Endothelial cell of umbilical vein (primary cell): ENCODE measurements around the gene SFSWAP. TPM values are rescaled to one million over a fixed set of nuclear protein-coding genes. Genes with fewer than 3 reads are reported as not detected.

Experiments
- BruUV-seq: library from RNA; stranded (reverse); fragments of 400-500 nt; replicated peaks from 2 replicates; lab custom pipeline; 2021; lab: Mats Ljungman, UMichigan
- CTCF ChIA-PET: fragments of 300-600, 350-600 bp; sonication (Branson Sonifier 250); formaldehyde crosslinking; loops from one replicate; lab custom pipeline; 2021; ENCODE audit warnings: antibody characterized with exemption, inconsistent platforms; lab: Charles Lee
- POLR2A ChIA-PET: fragments of 300-600, 350-600 bp; sonication (Branson Sonifier 250); formaldehyde crosslinking; loops from one replicate; lab custom pipeline; 2021; ENCODE audit warnings: antibody characterized with exemption, inconsistent platforms; lab: Charles Lee
- DNase-seq: peaks from one replicate; pipeline ENCODE4 v3.0.0-alpha.2; 2011; ENCODE audit warnings: low read depth, low spot score
- FAIRE-seq: peaks from 2 replicates; lab custom pipeline; 2011; peaks lifted over from hg19 to GRCh38; lab: Jason Lieb, UNC
- H2AFZ ChIP-seq: 2 replicates; pipeline ENCODE4 v1.6.0; 2012; ENCODE audit warnings: low read depth, low read length, control low read depth, inconsistent platforms
- H3K27ac ChIP-seq: 2 replicates; pipeline ENCODE4 v1.5.1; 2011; ENCODE audit warnings: low read depth, mild to moderate bottlenecking, control low read depth, low read length, moderate library complexity; ENCODE audit not compliant: insufficient read depth
- H3K27me3 ChIP-seq, 2 experiments: 2 replicates each; pipeline versions ENCODE4 v1.6.0 to v1.6.1; 2011; ENCODE audit warnings: low read length in 2 of 2, mixed read lengths in 1 of 2; ENCODE audit not compliant: control insufficient read depth in 2 of 2, insufficient read depth in 2 of 2
- H3K36me3 ChIP-seq, 2 experiments: 2 replicates in 1 of 2; 3 replicates in 1 of 2; pipeline ENCODE4 v1.5.1; 2011; ENCODE audit warnings: low read length in 2 of 2, mild to moderate bottlenecking in 1 of 2, moderate library complexity in 1 of 2; ENCODE audit not compliant: control insufficient read depth in 2 of 2, insufficient read depth in 2 of 2; ENCODE audit errors: extremely low read depth in 1 of 2
- H3K4me1 ChIP-seq: 3 replicates; pipeline ENCODE4 v1.5.1; 2011; ENCODE audit warnings: mild to moderate bottlenecking, low read length; ENCODE audit not compliant: control insufficient read depth, insufficient read depth; ENCODE audit errors: extremely low read depth
- H3K4me2 ChIP-seq: 2 replicates; pipeline ENCODE4 v1.6.1; 2011; ENCODE audit warnings: low read length, control low read depth, mixed read lengths; ENCODE audit not compliant: insufficient read depth
- H3K4me3 ChIP-seq, 3 experiments: fragments of 200-600 bp in 1 of 3; sonication (generic), shearing (Covaris generic) in 1 of 3; replicated peaks in 1 of 3; 2 replicates each; pipeline ENCODE4 v1.5.1; 2011 to 2016; ENCODE audit warnings: control low read depth in 3 of 3, low read length in 3 of 3, mild to moderate bottlenecking in 2 of 3, inconsistent platforms in 1 of 3, low read depth in 1 of 3, moderate library complexity in 1 of 3; ENCODE audit not compliant: insufficient read depth in 1 of 3
- H3K79me2 ChIP-seq: 2 replicates; pipeline ENCODE4 v1.6.0; 2012; ENCODE audit warnings: low read length, inconsistent platforms; ENCODE audit not compliant: control insufficient read depth, insufficient read depth
- H3K9ac ChIP-seq: replicated peaks from 2 replicates; pipeline ENCODE3; 2011; ENCODE audit warnings: low read length, control low read depth; ENCODE audit not compliant: insufficient read depth; ENCODE audit errors: extremely low read depth
- H3K9me1 ChIP-seq: replicated peaks from 3 replicates; pipeline ENCODE4 v1.6.0; 2011; ENCODE audit warnings: mild to moderate bottlenecking, low read length; ENCODE audit not compliant: control insufficient read depth, insufficient read depth; ENCODE audit errors: extremely low read depth
- H3K9me3 ChIP-seq: replicated peaks from 2 replicates; pipeline ENCODE4 v1.5.1; 2012; ENCODE audit warnings: low read length, inconsistent platforms; ENCODE audit not compliant: control insufficient read depth, insufficient read depth
- H4K20me1 ChIP-seq: replicated peaks from 2 replicates; pipeline ENCODE3; 2011; ENCODE audit warnings: mild to moderate bottlenecking, low read length; ENCODE audit not compliant: control insufficient read depth, insufficient read depth; ENCODE audit errors: extremely low read depth
- EZH2 ChIP-seq: IDR thresholded peaks from 2 replicates; pipeline ENCODE4 v1.6.1; 2012; ENCODE audit warnings: borderline replicate concordance, low read depth, mild to moderate bottlenecking, moderate library complexity, low read length, inconsistent platforms; ENCODE audit not compliant: severe bottlenecking
- FOS ChIP-seq: IDR thresholded peaks from 2 replicates; pipeline ENCODE4 v1.6.1; 2011; ENCODE audit warnings: mild to moderate bottlenecking, low read length, moderate library complexity, borderline replicate concordance; ENCODE audit not compliant: insufficient read depth
- GATA2 ChIP-seq: IDR thresholded peaks from 2 replicates; pipeline ENCODE4 v1.7.0; 2011; ENCODE audit warnings: low read depth, mild to moderate bottlenecking, moderate library complexity, mixed read lengths, low read length; ENCODE audit not compliant: insufficient read length, insufficient read depth
- JUN ChIP-seq: IDR thresholded peaks from 2 replicates; pipeline ENCODE4 v1.6.1; 2011; ENCODE audit warnings: borderline replicate concordance, low read depth; ENCODE audit not compliant: insufficient read length, insufficient read depth
- MYC ChIP-seq: IDR thresholded peaks from one replicate; pipeline ENCODE4 v1.6.1; 2011; ENCODE audit warnings: mild to moderate bottlenecking, low read depth, low read length
- POLR2A ChIP-seq: IDR thresholded peaks from 2 replicates; pipeline ENCODE4 v1.6.1; 2012; ENCODE audit warnings: low read depth, mild to moderate bottlenecking, control low read depth, low read length
- POLR2AphosphoS5 ChIP-seq: IDR thresholded peaks from 2 replicates; pipeline ENCODE4 v1.6.1; 2012; ENCODE audit warnings: low read depth, mild to moderate bottlenecking, control low read depth, low read length, moderate library complexity; ENCODE audit not compliant: insufficient read depth
- dilution Hi-C: fragments of 300-500 bp; cut with MboI; formaldehyde crosslinking; loops from one replicate; pipeline ENCODE4 v1.15.0; 2019; ENCODE audit warnings: low sequenced_read_pairs; ENCODE audit not compliant: extremely low pct_ligation_motif_present
- intact Hi-C: fragments of 100-400 bp; cut with micrococcal nuclease; formaldehyde crosslinking; loops from one replicate; pipeline ENCODE4 v1.10.0; 2022
- polyA plus RNA-seq, 4 experiments: library from polyadenylated mRNA; depleted of rRNA in 3 of 4; stranded (reverse) in 3 of 4; unstranded in 1 of 4; fragments of >200 nt; gene quantifications; 2 replicates each; pipeline versions ENCODE4 v1.2.1 to v1.2.3, GENCODE V29; 2011 to 2012; ENCODE audit warnings: missing spikeins in 1 of 4
- total RNA-seq: library from RNA; stranded (reverse); gene quantifications from 2 replicates; pipeline ENCODE4 v1.2.3, GENCODE V29; 2021
- TF ChIP-seq, protein P1 (sequence below), 2 donors: IDR thresholded peaks; 1 replicate in 1 of 2; 2 replicates in 1 of 2; pipeline ENCODE4 v1.5.1; 2011; ENCODE audit warnings: low read length in 2 of 2, mild to moderate bottlenecking in 2 of 2, moderate library complexity in 2 of 2, control low read depth in 1 of 2, inconsistent platforms in 1 of 2, low read depth in 1 of 2; ENCODE audit not compliant: insufficient read depth in 1 of 2; ENCODE audit errors: extremely low read depth in 1 of 2
- TF ChIP-seq, protein P2 (sequence below): IDR thresholded peaks from 2 replicates; pipeline ENCODE4 v1.6.1; 2011; ENCODE audit not compliant: insufficient read depth, insufficient read length

SFSWAP gene
- total and polyA plus RNA-seq, 2 donors (not counting 3 experiments of a cell fraction or from before 2014, with no cell fraction given), result 38.1 to 53.3 TPM

DNA sequence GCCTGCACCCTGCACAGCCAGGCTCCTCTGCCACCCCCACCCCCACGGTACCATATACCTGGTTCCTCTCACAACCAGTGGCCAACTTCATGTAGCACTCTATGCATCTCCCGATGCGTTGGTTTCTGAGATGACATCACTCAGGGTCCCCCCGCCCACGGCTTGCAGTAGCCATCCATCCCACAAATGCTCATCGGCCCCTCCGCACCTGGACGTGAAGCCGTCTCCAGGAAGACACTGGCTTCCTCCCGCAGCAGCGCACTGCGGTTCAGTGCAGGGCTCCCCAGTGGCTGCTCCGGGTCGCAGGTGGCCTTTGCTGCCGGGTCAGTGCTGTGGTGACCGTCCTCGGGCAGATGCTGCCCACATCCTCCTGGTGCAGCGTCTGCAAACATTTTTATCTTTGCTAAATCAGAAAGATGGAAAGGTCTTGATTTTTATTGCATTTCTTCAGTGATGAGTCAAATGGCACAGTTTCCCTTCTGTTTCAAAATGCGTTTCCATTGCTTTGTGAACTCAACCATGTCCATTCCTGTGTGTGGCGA, 89.8 kb downstream of the SFSWAP start:
- Histone ChIP-seq H3K9me3 (no peaks in the 10 kb centered on the region), H3K36me3 (peaks cover 3 to 7% of the 10 kb centered on the region in 2 experiments), H2AFZ (no peak overlapping the region), H3K27me3 (no peaks in the 10 kb centered on the region), H3K79me2 (no peaks in the 10 kb centered on the region), H3K4me1 (peaks cover 8% of the 10 kb centered on the region), H3K9ac (no peak overlapping the region), H4K20me1 (no peaks in the 10 kb centered on the region), H3K4me2 (no peak overlapping the region), H3K27ac (no peak overlapping the region), H3K4me3 (no peak overlapping the region), H3K9me1 (no peaks in the 10 kb centered on the region)
- intact Hi-C loops (no loop called here), dilution Hi-C loops (no loop called here)
- no TSS peak for BruUV-seq
- DNase-seq, result no peak
- TF ChIP-seq GATA2 (no peak), POLR2A (no peak), EZH2 (no peak), JUN (no peak), POLR2AphosphoS5 (no peak), FOS (no peak), MYC (no peak)
- TF ChIP-seq, protein P1, sequence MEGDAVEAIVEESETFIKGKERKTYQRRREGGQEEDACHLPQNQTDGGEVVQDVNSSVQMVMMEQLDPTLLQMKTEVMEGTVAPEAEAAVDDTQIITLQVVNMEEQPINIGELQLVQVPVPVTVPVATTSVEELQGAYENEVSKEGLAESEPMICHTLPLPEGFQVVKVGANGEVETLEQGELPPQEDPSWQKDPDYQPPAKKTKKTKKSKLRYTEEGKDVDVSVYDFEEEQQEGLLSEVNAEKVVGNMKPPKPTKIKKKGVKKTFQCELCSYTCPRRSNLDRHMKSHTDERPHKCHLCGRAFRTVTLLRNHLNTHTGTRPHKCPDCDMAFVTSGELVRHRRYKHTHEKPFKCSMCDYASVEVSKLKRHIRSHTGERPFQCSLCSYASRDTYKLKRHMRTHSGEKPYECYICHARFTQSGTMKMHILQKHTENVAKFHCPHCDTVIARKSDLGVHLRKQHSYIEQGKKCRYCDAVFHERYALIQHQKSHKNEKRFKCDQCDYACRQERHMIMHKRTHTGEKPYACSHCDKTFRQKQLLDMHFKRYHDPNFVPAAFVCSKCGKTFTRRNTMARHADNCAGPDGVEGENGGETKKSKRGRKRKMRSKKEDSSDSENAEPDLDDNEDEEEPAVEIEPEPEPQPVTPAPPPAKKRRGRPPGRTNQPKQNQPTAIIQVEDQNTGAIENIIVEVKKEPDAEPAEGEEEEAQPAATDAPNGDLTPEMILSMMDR (IDR thresholded peaks at IDR 0.05; ENCODE audit: extremely low read depth in 1 of 2, insufficient read depth in 1 of 2, low read depth in 1 of 2, low read length in 2 of 2), result no peak
- TF ChIP-seq, protein P2, sequence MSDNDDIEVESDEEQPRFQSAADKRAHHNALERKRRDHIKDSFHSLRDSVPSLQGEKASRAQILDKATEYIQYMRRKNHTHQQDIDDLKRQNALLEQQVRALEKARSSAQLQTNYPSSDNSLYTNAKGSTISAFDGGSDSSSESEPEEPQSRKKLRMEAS, result no peak
- POLR2A ChIA-PET, result no interaction called here
- CTCF ChIA-PET, result no interaction called here
- FAIRE-seq, result no peak
